ENCODE measurements around the gene EPB42. TPM values are rescaled to one million over a fixed set of nuclear protein-coding genes. Genes with fewer than 3 reads are reported as not detected.

The EPB42 gene
- total and polyA plus RNA-seq, 8 donors: 1.3 TPM; not detected in 7

DNA sequence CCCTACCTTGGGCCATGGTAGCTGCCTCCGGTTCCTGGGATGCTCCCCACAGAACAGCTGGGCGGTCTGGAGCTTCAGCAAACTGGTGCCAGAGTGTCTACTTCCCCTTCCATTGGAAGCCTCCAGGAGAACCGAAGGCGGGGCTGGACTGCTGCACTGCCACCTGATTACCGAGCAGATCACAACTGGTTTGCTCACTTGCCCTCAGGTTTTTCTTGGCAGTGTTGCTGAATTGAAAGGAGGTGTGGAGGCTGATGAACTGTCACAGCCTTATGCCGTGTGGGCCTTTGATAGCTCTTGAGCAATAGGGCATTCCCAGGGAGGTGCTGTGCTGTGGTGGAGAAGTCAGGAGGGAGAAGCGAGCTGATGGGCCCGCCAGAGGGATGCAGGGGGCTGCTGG lies 46.0 kb upstream of the EPB42 start, which contains the start of gene TGM5:
TSS of gene TGM5 (minus strand) at position 95 of the 400 bp plus-strand sequence. CDS start at position 16, 79 bp downstream.
- intact Hi-C loops (cut with DNase I; ENCODE audit: low total_unique reads): no loop called here
- Histone ChIP-seq H3K9me3 (no peaks in the 10 kb centered on the region), H3K4me3 (no peak within 1 kb of the TSS), H3K27ac (no peak within 1 kb of the TSS), H3K4me1 (no peaks in the 10 kb centered on the region), H3K36me3 (no peaks in the 10 kb centered on the region), H3K27me3 (peaks cover 0 to 46% (median 4%) of the 10 kb centered on the region in 3 donors)
- DNase-seq: peak in 1 of 2 donors; percentile 64
- TF ChIP-seq POLR2A (IDR thresholded peaks at IDR 0.05) (no peak), POLR2AphosphoS5 (IDR thresholded peaks at IDR 0.05) (no peak), EP300 (IDR thresholded peaks at IDR 0.05) (no peak)
- TF ChIP-seq, protein P1, sequence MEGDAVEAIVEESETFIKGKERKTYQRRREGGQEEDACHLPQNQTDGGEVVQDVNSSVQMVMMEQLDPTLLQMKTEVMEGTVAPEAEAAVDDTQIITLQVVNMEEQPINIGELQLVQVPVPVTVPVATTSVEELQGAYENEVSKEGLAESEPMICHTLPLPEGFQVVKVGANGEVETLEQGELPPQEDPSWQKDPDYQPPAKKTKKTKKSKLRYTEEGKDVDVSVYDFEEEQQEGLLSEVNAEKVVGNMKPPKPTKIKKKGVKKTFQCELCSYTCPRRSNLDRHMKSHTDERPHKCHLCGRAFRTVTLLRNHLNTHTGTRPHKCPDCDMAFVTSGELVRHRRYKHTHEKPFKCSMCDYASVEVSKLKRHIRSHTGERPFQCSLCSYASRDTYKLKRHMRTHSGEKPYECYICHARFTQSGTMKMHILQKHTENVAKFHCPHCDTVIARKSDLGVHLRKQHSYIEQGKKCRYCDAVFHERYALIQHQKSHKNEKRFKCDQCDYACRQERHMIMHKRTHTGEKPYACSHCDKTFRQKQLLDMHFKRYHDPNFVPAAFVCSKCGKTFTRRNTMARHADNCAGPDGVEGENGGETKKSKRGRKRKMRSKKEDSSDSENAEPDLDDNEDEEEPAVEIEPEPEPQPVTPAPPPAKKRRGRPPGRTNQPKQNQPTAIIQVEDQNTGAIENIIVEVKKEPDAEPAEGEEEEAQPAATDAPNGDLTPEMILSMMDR (IDR thresholded peaks at IDR 0.05): no peak
- 45 to 67% (median 50%) methylated on average over 6 to 8 of the region's 8 CpGs for WGBS, 5 donors

DNA sequence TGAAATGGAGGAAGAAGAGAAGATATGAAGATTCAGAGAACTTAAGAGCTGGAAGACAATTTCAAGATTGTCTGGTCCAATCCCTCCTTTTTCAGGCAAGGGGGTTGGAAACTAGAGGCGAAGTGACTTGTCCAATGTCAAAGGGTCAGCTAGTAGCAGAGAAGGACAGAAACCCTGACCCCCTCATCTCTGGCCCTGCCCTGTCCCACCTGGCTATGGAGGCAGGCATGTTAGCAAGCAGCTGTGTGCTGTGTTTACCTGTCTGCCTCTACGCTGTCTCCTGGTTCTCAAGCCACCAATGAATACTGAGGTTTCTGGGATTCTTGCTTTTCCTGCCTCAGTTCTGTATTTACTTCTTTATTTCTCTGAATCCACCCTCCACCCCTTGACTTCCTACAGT lies 45.6 kb upstream of the EPB42 start:
- H3K27me3 ChIP-seq: peaks cover 0 to 46% (median 4%) of the 10 kb centered on the region in 3 donors
- WGBS, 5 donors: 74 to 98% (median 92%) methylated on average over 2 of the region's 2 CpGs
- no peak overlapping the region for H3K4me3 ChIP-seq
- no peaks in the 10 kb centered on the region for H3K9me3 ChIP-seq
- intact Hi-C loops (cut with DNase I; ENCODE audit: low total_unique reads): no loop called here
- H3K27ac ChIP-seq: no peak overlapping the region
- DNase-seq: no peak
- no peaks in the 10 kb centered on the region for H3K36me3 ChIP-seq
- H3K4me1 ChIP-seq: no peaks in the 10 kb centered on the region
- TF ChIP-seq EP300 (IDR thresholded peaks at IDR 0.05) (no peak), POLR2A (IDR thresholded peaks at IDR 0.05) (no peak), POLR2AphosphoS5 (IDR thresholded peaks at IDR 0.05) (no peak)
- TF ChIP-seq, protein P1 (IDR thresholded peaks at IDR 0.05): no peak

DNA sequence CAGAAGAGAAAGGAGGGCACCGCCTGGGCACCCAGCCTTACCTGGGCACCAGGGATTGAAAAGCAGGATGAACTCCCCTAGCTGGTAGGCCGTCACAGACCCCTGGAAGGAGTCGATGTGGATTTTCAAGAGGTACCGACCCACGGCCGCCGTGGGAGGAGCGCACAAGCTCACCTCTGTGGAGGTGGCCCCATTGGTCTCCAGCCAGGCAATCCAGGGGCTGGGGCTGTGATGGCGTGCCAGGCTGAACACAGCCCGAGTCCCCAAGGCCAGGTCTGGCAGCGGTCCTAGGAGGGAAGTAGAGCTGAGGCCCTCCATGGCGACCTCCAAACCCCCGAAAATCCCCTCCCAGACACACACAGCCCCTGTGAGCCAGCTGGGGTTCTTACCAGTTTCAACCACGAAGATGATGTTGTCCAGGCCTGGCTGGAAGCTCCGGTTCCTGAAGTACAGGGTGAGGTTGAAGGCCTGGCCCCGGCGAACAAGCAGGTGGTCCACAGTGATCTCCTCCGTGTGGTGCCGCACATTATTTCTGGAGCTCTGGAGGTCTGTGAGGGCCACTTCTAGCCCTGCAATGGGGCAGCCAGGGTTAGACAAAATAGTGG lies 39.3 kb upstream of the EPB42 start:
- no peak for TF ChIP-seq POLR2AphosphoS5 (IDR thresholded peaks at IDR 0.05)
- no peak for TF ChIP-seq POLR2A (IDR thresholded peaks at IDR 0.05)
- TF ChIP-seq, protein P1 (IDR thresholded peaks at IDR 0.05): no peak
- no peak for TF ChIP-seq EP300 (IDR thresholded peaks at IDR 0.05)
- intact Hi-C loops (cut with DNase I; ENCODE audit: low total_unique reads): no loop called here
- WGBS, 5 donors: 90 to 96% (median 91%) methylated on average over 10 to 19 of the region's 19 CpGs
- peaks cover 0 to 6% (median 0%) of the 10 kb centered on the region in 3 donors for H3K27me3 ChIP-seq
- DNase-seq: no peak
- H3K4me1 ChIP-seq: no peaks in the 10 kb centered on the region
- H3K4me3 ChIP-seq: no peak overlapping the region
- no peaks in the 10 kb centered on the region for H3K36me3 ChIP-seq
- H3K9me3 ChIP-seq: no peaks in the 10 kb centered on the region
- no peak overlapping the region for H3K27ac ChIP-seq

DNA sequence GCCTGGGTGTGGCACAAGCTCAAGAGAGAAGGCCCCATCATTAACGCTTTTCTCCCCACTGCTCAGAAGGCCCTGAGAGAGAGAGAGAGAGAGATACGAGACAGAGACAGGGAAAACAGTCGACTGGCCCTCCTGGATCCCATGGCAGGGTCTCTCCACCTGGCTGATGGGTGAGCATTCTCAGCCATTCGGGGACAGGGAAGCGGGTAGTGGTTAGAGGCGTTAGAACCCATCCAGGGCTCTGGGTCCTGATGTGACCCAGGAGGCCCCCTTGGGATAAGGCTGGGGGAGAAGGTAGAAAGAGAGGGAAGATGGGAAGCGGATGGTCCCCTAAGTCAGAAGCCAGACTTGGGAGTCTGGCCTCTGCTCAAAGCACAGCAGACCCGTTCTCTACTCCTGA lies 38.0 kb upstream of the EPB42 start:
- H3K27ac ChIP-seq: no peak overlapping the region
- peaks cover 0 to 4% (median 0%) of the 10 kb centered on the region in 3 donors for H3K27me3 ChIP-seq
- intact Hi-C loops (cut with DNase I; ENCODE audit: low total_unique reads): no loop called here
- WGBS, 5 donors: 82 to 87% (median 84%) methylated on average over 8 of the region's 8 CpGs
- TF ChIP-seq, protein P1 (IDR thresholded peaks at IDR 0.05): no peak
- TF ChIP-seq EP300 (IDR thresholded peaks at IDR 0.05) (no peak), POLR2AphosphoS5 (IDR thresholded peaks at IDR 0.05) (no peak), POLR2A (IDR thresholded peaks at IDR 0.05) (no peak)
- H3K36me3 ChIP-seq: no peaks in the 10 kb centered on the region
- no peak for DNase-seq
- H3K4me3 ChIP-seq: no peak overlapping the region
- no peaks in the 10 kb centered on the region for H3K9me3 ChIP-seq
- H3K4me1 ChIP-seq: peaks cover 0 to 4% (median 2%) of the 10 kb centered on the region in 4 donors

All from stomach (tissue), 9 donors.